H1 (cell line): ENCODE measurements around the gene GCKR. TPM values are rescaled to one million over a fixed set of nuclear protein-coding genes. Genes with fewer than 3 reads are reported as not detected.

Source experiments
- RNF2 ChIP-seq: fragments of 200-900, 300-1000 bp; sonication (generic); IDR thresholded peaks from 2 replicates; pipeline ENCODE4 v1.7.1; 2016; ENCODE audit warnings: borderline replicate concordance, low read depth, mild to moderate bottlenecking, antibody characterized with exemption, low read length; ENCODE audit not compliant: poor library complexity, severe bottlenecking; ENCODE audit errors: missing control alignments
- polyA plus RNA-seq, 7 experiments: library from polyadenylated mRNA; depleted of rRNA in 3 of 7; stranded (reverse) in 5 of 7; unstranded in 2 of 7; fragments of >200 nt in 5 of 7; fragments of 200-250 nt in 2 of 7; gene quantifications; 1 replicate in 5 of 7; 2 replicates in 1 of 7; 4 replicates in 1 of 7; pipeline versions ENCODE4 v1.2.1 to v1.2.3, GENCODE V29; 2011 to 2013; ENCODE audit warnings: missing spikeins in 2 of 7, mixed read lengths in 2 of 7
- total RNA-seq: library from RNA; stranded (reverse); fragmentation: NEBNext Ultra II Directional; extraction: Animal tissue kit (Norgen Biotek cat#: 25700); gene quantifications from 2 replicates; pipeline ENCODE4 v1.2.1, GENCODE V29; 2021

Gene GCKR
- total and polyA plus RNA-seq, 2 of the 8 experiments (the other 6 are each of a cell fraction or from before 2014, with no cell fraction given): 0.30 to 1.2 TPM

DNA sequence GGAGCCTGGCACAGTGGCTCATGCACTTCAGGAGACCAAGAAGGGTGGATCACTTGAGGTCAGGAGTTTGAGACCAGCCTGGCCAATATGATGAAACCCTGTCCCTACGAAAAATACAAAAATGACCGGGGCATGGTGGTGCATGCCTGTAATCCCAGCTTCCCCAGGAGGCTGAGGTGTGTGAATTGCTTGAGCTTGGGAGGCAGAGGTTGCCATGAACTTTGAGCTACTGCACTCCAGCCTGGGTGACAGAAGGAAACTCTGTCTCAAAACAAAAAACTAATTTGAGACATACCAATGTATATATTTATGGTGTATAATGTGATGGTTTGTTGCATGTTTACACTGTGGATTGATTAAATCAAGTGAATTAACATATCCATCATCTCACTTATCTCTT is 64.4 kb downstream of the GCKR start (continued):
- no peak for TF ChIP-seq RNF2
